PC-9 (cell line): ENCODE results near the gene POMGNT2.

Source experiments
- CTCF ChIP-seq: fragments of 200-600 bp; sonication (generic); conservative IDR thresholded peaks from 2 replicates; pipeline ENCODE4 v1.6.1; 2017; ENCODE audit warnings: mixed run types, antibody characterized with exemption, mild to moderate bottlenecking, moderate library complexity
- EZH2 ChIP-seq: fragments of 200-600 bp; sonication (generic); IDR thresholded peaks from 2 replicates; pipeline ENCODE4 v1.8.0; 2017; ENCODE audit warnings: antibody characterized with exemption, low read depth

- TF ChIP-seq CTCF (no peak), EZH2 (no peak)
Measured at GRCh38 chr3:43063114-43063513, 42.8 kb downstream of the POMGNT2 start.
